Muscle layer of duodenum (tissue), 2 donors: ENCODE data around the gene CDS1.

Experiments
- H3K27ac ChIP-seq: one replicate; pipeline ENCODE4 v1.7.0; 2013; ENCODE audit warnings: mild to moderate bottlenecking, low read length
- H3K27me3 ChIP-seq: one replicate; pipeline ENCODE4 v1.7.0; 2013; ENCODE audit warnings: low read depth, mild to moderate bottlenecking, control low read depth, low read length
- H3K36me3 ChIP-seq, 2 donors: one replicate each; pipeline ENCODE4 v1.7.0; 2013; ENCODE audit warnings: low read length in 2 of 2, control low read depth in 1 of 2, mild to moderate bottlenecking in 1 of 2; ENCODE audit not compliant: insufficient read depth in 2 of 2, control insufficient read depth in 1 of 2
- H3K4me1 ChIP-seq, 2 donors: one replicate each; pipeline ENCODE4 v1.7.0; 2013; ENCODE audit warnings: low read length in 2 of 2, mild to moderate bottlenecking in 2 of 2, control low read depth in 1 of 2, moderate library complexity in 1 of 2; ENCODE audit not compliant: insufficient read depth in 2 of 2, control insufficient read depth in 1 of 2
- H3K4me3 ChIP-seq, 2 donors: one replicate each; pipeline ENCODE4 v1.7.0; 2013; ENCODE audit warnings: low read length in 2 of 2, low read depth in 1 of 2, mild to moderate bottlenecking in 1 of 2
- H3K9me3 ChIP-seq, 2 donors: one replicate each; pipeline ENCODE4 v1.7.0; 2013; ENCODE audit warnings: low read length in 2 of 2, control low read depth in 1 of 2, mild to moderate bottlenecking in 1 of 2; ENCODE audit not compliant: control insufficient read depth in 1 of 2
- donor health status: healthy.

CDS1 gene

DNA sequence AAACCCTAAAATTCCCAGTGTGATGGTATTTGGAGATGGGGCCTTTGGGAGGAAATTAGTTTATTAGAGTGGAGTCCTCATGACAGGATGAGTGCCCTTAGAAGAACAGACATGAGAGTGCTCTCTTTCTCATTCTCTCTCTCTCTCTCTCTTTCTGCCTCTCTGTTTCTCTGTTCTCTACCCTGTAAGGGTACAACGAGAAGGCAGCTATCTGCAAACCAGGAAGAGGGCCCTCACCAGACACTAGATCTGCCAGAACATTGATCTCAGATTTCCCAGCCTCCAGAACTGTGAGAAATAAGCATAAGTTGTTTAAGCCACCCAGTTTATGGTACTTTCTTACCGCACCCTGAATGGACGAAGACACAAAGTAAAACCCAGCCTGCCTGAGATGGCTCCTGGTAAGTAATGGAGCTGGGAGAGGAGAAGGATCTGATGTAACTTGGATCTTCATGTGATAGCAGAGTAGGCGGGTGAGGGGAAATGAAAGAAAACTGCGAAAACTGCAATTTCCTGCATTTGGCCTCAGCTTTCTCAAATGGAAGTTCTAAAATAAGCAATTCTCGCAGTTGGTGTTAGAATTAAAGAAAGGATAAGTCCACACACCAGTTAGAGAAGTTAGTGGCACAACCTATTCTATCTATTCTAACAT is 8.7 kb upstream of the CDS1 start:
- Histone ChIP-seq H3K4me1 (no peaks in the 10 kb centered on the region), H3K27me3 (no peaks in the 10 kb centered on the region), H3K36me3 (no peaks in the 10 kb centered on the region), H3K27ac (no peak overlapping the region), H3K9me3 (no peaks in the 10 kb centered on the region), H3K4me3 (no peak overlapping the region)

- H3K27me3 ChIP-seq: peaks cover 11% of the 10 kb centered on the region
- no peak overlapping the region for H3K4me3 ChIP-seq
- H3K27ac ChIP-seq: no peak overlapping the region
- no peaks in the 10 kb centered on the region for H3K9me3 ChIP-seq
- H3K36me3 ChIP-seq: no peaks in the 10 kb centered on the region
- H3K4me1 ChIP-seq: peaks cover 0 to 5% of the 10 kb centered on the region in 2 donors
These were observed 4.2 kb upstream of the CDS1 start for GRCh38 chr4:84578540-84579402.

GRCh38 chr4:84579403-84579776 is 3.5 kb upstream of the CDS1 start:
- Histone ChIP-seq H3K36me3 (no peaks in the 10 kb centered on the region), H3K4me3 (no peak overlapping the region), H3K4me1 (peaks cover 0 to 6% of the 10 kb centered on the region in 2 donors), H3K27me3 (peaks cover 15% of the 10 kb centered on the region), H3K9me3 (no peaks in the 10 kb centered on the region), H3K27ac (no peak overlapping the region)

- H3K4me3 ChIP-seq: peak overlapping the region; percentile 53 to 79
- H3K27me3 ChIP-seq: peaks cover 15% of the 10 kb centered on the region
These were observed 482 bp upstream of the CDS1 start for GRCh38 chr4:84582302-84582987.

GRCh38 chr4:84583876-84584380 is 1.0 kb downstream of the CDS1 start:
- H3K9me3 ChIP-seq: no peaks in the 10 kb centered on the region
- H3K4me3 ChIP-seq: peak overlapping the region; percentile 73 to 79
- H3K4me1 ChIP-seq: peaks cover 0 to 6% of the 10 kb centered on the region in 2 donors
- H3K27me3 ChIP-seq: peaks cover 15% of the 10 kb centered on the region
- H3K27ac ChIP-seq: peak overlapping the region; percentile 72
- no peaks in the 10 kb centered on the region for H3K36me3 ChIP-seq

More at GRCh38 chr4:84582302-84582987, 482 bp upstream of the CDS1 start:
- Histone ChIP-seq H3K36me3 (no peaks in the 10 kb centered on the region), H3K9me3 (no peaks in the 10 kb centered on the region), H3K4me1 (peaks cover 0 to 6% of the 10 kb centered on the region in 2 donors), H3K27ac (peak overlapping the region; percentile 23)

DNA sequence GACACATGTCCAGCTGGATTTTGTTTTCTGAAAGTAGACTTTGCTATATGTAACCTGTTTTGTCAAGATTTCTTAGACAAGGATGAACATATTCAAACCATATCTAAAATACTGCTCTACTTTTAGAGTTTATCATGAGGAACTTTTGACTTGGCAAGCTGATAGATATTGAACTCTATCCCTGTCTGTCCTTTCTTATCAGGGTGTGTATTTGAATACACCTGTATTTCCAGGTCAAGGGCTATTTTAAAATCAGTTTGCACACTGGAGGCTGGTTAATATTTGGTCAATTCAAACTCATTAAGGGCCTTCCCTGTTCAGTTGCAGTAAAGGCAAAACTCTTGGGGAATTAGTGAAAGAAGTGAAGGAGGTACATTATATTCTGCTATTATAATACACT is 2.3 kb downstream of the CDS1 start:
- no peaks in the 10 kb centered on the region for H3K9me3 ChIP-seq
- H3K4me3 ChIP-seq: peak overlapping the region in 1 of 2 donors; percentile 35
- H3K27me3 ChIP-seq: peaks cover 15% of the 10 kb centered on the region
- H3K36me3 ChIP-seq: no peaks in the 10 kb centered on the region
- H3K4me1 ChIP-seq: peaks cover 0 to 6% of the 10 kb centered on the region in 2 donors
- H3K27ac ChIP-seq: peak overlapping the region; percentile 72

DNA sequence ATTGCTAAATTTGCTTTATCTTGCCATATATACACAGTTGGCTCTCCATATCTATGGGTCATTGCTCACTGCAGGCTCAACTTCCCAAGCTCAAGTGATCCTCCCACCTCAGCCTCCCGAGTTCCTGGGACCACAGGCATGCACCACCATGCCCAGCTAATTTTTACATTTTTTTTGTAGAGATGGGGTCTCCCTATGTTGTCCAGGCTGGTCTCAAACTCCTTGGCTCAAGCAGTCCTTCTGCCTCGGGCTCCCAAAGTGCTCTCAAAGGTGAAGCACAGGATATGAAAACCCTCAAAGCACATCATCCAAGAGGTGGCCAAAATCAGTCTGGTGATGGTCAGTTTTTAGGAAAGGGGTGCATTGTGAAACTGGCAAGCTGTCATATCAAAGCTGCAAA is 11.8 kb downstream of the CDS1 start:
- H3K36me3 ChIP-seq: no peaks in the 10 kb centered on the region
- no peak overlapping the region for H3K27ac ChIP-seq
- no peak overlapping the region for H3K4me3 ChIP-seq
- H3K27me3 ChIP-seq: no peaks in the 10 kb centered on the region
- H3K4me1 ChIP-seq: no peaks in the 10 kb centered on the region
- H3K9me3 ChIP-seq: no peaks in the 10 kb centered on the region

GRCh38 chr4:84596826-84597225 is 13.9 kb downstream of the CDS1 start:
- Histone ChIP-seq H3K36me3 (no peaks in the 10 kb centered on the region), H3K4me3 (no peak overlapping the region), H3K9me3 (no peaks in the 10 kb centered on the region), H3K27ac (no peak overlapping the region), H3K27me3 (no peaks in the 10 kb centered on the region), H3K4me1 (no peaks in the 10 kb centered on the region)

DNA sequence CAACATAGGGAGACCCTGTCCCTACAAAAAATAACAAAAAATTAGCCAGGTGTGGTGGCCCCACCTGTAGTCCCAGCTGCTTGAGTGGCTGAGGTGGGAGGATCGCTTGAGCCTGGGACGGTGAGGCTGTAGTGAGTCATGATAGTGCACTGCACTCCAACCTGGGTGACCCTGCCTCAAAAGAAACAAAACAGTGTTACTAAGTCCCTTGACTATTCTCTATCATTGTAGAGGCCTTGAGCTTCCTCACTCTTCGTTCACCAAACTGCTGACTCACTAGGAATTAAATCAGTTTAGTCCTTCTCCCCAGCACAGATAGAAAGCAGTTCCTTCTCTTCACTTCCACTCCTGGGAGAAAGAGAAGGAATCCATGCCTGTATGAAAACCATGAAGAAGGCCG is 14.5 kb downstream of the CDS1 start:
- H3K27ac ChIP-seq: no peak overlapping the region
- H3K9me3 ChIP-seq: no peaks in the 10 kb centered on the region
- no peaks in the 10 kb centered on the region for H3K4me1 ChIP-seq
- no peaks in the 10 kb centered on the region for H3K27me3 ChIP-seq
- no peaks in the 10 kb centered on the region for H3K36me3 ChIP-seq
- H3K4me3 ChIP-seq: no peak overlapping the region

GRCh38 chr4:84606645-84607044 is 23.7 kb downstream of the CDS1 start:
- Histone ChIP-seq H3K27ac (no peak overlapping the region), H3K4me1 (no peaks in the 10 kb centered on the region), H3K4me3 (no peak overlapping the region), H3K9me3 (no peaks in the 10 kb centered on the region), H3K27me3 (no peaks in the 10 kb centered on the region), H3K36me3 (no peaks in the 10 kb centered on the region)

GRCh38 chr4:84611531-84611930 is 28.6 kb downstream of the CDS1 start:
- no peaks in the 10 kb centered on the region for H3K36me3 ChIP-seq
- H3K27ac ChIP-seq: no peak overlapping the region
- H3K4me3 ChIP-seq: no peak overlapping the region
- H3K4me1 ChIP-seq: no peaks in the 10 kb centered on the region
- no peaks in the 10 kb centered on the region for H3K27me3 ChIP-seq
- H3K9me3 ChIP-seq: no peaks in the 10 kb centered on the region
